C4-2B (cell line): ENCODE results near the gene SECISBP2.

Experiments used
- ZFX ChIP-seq: fragments of 450-650 bp; IDR thresholded peaks from 2 replicates; pipeline ENCODE4 v1.6.1; 2017
- TF ChIP-seq, protein P1 (sequence below): fragments of 450-650 bp; conservative IDR thresholded peaks from 2 replicates; pipeline ENCODE4 v1.5.1; 2017; ENCODE audit warnings: mild to moderate bottlenecking

DNA sequence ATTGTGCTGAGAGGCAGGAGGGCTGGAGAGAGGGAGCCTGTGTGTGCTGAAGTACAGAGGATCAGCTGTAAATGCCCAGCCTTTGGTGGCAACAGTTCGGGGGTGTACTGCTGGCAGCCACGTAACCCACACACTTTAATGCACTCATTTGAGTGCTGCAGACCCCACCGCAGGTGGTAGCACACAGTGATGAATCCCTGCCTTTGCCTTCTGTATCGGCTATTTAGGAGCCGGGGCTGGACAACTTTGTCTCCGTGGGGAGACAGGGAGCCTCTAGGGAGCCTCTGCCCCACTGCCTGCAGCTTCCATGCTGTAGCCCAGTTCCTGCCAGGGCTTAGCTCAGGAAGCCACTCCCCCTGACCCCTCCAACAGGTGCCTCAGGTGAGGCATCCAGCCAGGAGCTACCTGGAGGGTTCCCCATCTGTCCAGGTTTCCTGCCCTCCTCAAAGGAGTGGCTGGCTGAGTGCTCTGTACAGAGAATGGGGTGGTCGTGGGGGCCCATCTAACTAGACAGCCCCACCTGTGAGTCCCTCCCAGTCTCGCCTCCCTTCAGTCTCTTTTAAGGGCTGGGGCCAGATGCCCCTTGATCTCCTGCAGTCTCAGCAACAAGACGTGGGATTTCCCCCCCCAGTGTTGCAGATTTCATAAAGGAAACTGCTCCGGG is 44.5 kb downstream of the SECISBP2 start:
- TF ChIP-seq, protein P1, sequence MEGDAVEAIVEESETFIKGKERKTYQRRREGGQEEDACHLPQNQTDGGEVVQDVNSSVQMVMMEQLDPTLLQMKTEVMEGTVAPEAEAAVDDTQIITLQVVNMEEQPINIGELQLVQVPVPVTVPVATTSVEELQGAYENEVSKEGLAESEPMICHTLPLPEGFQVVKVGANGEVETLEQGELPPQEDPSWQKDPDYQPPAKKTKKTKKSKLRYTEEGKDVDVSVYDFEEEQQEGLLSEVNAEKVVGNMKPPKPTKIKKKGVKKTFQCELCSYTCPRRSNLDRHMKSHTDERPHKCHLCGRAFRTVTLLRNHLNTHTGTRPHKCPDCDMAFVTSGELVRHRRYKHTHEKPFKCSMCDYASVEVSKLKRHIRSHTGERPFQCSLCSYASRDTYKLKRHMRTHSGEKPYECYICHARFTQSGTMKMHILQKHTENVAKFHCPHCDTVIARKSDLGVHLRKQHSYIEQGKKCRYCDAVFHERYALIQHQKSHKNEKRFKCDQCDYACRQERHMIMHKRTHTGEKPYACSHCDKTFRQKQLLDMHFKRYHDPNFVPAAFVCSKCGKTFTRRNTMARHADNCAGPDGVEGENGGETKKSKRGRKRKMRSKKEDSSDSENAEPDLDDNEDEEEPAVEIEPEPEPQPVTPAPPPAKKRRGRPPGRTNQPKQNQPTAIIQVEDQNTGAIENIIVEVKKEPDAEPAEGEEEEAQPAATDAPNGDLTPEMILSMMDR: no peak
- no peak for TF ChIP-seq ZFX
